ENCODE results near the gene FBXO46.
"Not testable (repeated sequence)": the region's sequence is repeated elsewhere in the genome, so short reads cannot be mapped to it uniquely, and the experiment has no call there.

FBXO46 gene

DNA sequence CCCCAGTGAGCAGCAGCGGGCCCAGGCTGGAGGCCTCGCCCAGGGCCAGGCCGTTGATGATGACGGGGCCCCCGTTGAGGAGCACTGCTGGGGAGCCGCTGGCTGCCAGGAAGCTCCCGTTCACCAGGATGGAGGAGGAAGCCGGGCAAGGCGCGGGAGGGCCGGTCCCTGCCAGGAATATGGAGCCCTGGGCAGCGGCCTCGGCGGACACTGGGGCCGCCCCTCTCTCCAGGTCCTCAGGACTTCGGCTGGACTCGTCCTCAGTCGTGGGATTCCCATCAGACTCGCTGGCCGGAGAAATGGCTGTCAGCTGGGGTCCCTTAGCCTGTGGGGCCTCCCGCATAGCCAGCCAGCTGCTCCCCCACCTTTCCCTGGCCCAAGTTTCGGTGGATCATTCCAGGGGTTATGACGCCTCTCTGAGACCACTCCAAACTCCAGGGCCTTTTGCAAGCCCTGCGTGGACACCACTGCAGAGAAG lies 36.2 kb upstream of the FBXO46 start:
- FAIRE-seq, result no peak
- DNase-seq (ENCODE audit: insufficient read length, low spot score), result no peak

DNA sequence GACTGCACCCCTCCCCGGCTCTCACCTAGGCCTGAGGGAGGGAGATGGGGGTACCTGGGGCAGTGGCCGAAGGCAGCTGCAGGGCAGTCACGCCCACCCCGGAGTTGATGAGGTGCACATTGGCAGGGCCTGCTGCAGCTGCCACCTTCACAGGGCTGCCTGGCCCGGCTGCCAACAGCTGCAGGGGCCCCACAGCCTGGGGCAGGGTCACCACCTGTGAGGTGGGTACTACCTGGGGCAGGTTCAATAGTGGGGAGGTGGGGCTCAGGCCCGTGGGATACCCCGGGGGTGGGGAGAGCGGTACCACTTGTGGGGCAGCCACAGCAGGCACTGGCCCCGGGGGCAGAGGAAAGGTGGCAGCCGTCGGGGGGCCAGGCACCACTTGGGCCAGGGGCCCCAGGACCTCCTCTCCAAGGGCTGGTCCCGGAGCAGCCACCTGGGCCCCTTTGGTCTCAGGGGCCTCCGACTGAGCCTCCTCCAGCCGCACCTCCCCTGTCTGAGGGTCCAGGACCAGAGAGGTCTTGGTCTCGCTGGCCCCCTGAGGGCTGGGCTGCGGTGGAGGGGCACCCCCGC lies 35.7 kb upstream of the FBXO46 start:
- FAIRE-seq, result no peak
- no peak for DNase-seq (ENCODE audit: insufficient read length, low spot score)

DNA sequence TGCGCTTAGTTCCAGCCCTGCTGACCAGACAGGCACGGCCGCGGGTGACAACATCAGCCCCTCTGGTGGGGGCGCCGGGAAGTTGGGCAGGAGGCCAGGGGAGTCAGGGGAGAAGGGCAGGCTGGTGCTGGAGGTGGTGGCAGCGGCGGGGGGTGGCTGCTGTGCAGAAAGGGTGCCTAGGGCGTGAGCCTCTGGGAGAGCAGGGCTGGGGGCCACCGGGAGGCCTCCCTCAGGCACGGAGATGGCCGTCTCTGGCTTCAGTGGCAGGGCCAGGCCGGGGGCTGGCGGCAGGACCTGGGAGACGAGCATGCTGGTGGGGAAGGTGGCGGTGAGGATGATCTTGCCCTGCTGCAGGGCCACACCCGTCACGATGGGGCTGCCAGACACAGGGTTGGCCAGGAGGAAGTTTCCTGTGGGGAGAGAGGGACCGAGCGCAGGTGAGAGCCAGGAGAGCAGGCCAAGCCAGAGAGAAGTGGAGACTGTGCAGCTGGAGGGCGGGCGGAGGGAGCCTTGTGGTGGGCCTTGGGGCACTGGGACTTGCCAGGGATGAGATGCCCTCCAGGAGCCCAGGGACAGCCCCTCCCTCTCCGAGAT lies 35.1 kb upstream of the FBXO46 start:
- DNase-seq (ENCODE audit: insufficient read length, low spot score) (no peak), FAIRE-seq (no peak)

DNA sequence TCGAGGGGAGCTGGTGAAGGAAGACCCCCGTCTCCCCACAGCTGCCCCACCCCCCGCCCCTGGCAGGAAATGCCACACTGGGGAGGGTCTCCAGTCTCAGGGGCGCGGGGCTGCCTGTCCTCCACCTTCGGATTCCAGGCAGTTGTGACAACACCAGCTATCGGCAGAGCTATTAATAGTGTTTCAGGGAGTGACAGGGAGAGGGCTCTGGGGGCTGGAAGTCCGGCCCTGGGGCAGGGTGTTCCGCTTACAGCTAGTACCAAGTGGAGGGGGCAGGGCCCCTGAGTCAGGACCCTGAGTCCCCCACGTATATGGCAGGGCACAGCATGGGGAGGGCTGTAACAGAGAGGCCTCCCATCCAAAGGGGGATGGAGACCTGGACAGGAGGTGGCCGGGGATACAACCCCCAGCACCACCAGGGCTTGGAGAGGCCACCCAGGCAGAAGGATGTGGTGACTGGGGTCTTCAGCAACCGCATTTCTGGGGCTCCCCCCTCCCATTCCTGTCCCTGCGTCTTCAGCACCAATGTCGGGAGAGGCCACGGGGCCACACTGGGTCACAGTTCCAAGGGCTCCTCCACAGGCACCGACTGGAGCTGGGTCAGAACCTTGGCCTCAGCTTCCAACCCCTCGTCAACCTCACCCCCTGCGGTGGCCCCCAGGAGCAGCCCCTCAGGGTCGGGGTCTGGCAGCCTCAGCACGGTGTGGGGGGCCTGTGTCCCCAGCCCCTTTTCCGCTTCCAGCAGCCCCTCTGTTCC lies 34.4 kb upstream of the FBXO46 start:
- FAIRE-seq, result no peak
- no peak for DNase-seq (ENCODE audit: insufficient read length, low spot score)

- no peak for DNase-seq (ENCODE audit: insufficient read length, low spot score)
- no peak for FAIRE-seq
These were observed 33.8 kb upstream of the FBXO46 start for GRCh38 chr19:45764475-45764874.

- DNase-seq (ENCODE audit: insufficient read length, low spot score), result no peak
- no peak for FAIRE-seq
These were observed 33.1 kb upstream of the FBXO46 start for GRCh38 chr19:45763691-45764294.

DNA sequence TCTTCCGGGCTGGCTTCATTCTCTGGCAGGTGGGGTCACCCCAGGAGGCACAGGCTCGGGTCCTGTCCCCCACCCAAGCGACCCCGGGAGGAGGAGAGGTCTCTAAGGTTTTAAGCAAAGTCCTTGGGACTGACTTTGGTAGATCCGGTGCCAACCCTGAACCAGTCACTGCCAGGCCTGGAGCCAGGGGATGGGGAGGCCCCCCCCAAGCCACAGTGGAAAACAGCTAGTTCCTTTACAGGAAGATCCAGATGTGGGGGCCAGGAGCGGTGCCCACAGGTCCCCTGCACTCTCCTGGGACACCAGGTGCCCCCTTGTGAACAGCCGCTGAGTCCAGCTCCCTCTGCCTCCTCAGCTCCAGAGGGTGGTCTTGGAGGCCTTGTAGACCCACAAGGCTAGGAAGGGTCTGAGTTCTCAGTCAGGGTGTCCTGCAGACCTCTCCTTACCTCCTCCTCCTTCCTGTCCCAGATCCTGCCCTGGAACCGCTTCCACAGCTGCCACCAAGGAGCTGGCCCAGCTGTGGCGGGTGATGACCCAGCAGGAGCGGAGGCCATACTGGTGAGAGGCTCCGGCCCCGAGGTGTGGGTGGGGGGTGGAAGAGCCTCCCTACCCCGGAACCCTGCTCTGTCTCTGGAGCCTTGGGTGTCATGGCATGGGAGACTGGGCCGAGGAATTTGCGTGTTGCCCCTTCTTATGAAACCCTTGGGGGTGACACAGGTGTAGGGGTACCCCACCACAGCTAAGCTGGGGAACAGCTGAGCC lies 32.4 kb upstream of the FBXO46 start:
- DNase-seq (ENCODE audit: insufficient read length, low spot score) (no peak), FAIRE-seq (no peak)

- FAIRE-seq (no peak), DNase-seq (ENCODE audit: insufficient read length, low spot score) (no peak)
These were observed 31.0 kb upstream of the FBXO46 start for GRCh38 chr19:45761714-45762113.

- FAIRE-seq, result no peak
- no peak for DNase-seq (ENCODE audit: insufficient read length, low spot score)
These were observed 28.2 kb upstream of the FBXO46 start for GRCh38 chr19:45758921-45759320.

GRCh38 chr19:45757695-45758094 lies 27.0 kb upstream of the FBXO46 start:
- DNase-seq (ENCODE audit: insufficient read length, low spot score) (no peak), FAIRE-seq (no peak)

DNA sequence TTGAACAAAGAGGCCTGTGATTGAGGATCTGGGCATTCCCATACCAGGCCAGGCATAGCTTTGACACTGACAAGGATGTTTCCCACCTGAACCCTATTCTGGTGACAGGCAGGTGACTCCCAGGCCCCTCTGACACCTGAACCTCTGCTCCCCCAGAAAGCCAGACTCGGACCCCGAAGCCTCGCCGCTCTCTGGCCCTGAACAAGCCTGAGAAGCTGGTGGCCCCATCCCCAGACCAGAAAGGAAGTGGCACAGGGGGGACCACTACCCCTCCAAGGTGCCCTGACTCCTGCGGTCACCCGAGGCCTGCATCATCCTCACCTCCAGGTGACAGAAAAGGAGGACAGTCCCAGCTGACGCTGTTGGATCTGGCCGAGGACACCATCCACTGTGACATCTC lies 23.6 kb upstream of the FBXO46 start:
- DNase-seq (ENCODE audit: insufficient read length, low spot score), result no peak
- FAIRE-seq, result no peak

GRCh38 chr19:45753548-45753947 lies 22.9 kb upstream of the FBXO46 start:
- FAIRE-seq (no peak), DNase-seq (ENCODE audit: insufficient read length, low spot score) (no peak)

DNA sequence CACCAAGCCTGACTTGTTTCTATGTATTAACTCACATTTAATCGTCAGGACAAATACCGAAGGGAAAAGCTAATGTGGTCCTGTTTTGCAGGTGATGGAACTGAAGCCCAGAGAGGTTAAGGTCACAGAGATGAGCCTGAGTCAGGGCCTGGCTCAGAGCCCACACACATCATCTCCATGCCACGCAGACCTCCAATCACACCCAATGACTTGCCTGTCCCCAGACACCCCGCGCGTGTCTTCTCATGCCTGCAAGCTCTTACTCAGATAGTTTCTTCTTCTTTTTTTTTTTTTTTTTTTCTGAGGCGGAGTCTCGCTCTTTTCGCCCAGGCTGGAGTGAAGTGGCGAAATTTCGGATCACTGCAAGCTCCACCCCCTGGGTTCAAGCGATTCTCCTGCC lies 21.9 kb upstream of the FBXO46 start:
- no peak for FAIRE-seq

DNA sequence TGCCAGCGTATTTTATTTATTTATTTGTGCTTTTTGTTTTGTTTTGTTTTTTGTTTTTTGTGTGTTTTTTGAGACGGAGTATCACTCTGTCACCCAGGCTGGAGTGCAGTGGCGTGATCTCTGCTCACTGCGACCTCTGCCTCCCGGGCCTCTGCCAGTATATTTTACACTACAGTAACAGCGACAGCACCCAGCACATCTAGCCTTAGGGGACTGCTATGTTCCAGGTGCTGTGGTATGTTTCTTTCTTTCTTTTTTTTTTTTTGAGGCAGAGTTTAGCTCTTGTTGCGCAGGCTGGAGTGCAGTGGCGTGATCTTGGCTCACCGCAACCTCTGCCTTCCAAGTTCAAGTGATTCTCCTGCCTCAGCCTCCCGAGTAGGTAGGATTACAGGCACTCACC lies 20.8 kb upstream of the FBXO46 start:
- not testable (repeated sequence) for DNase-seq (ENCODE audit: insufficient read length, low spot score)

More for the DNA sequence above, 21.9 kb upstream of the FBXO46 start:
- DNase-seq (ENCODE audit: insufficient read length, low spot score), result no peak

GRCh38 chr19:45747513-45747912 lies 16.8 kb upstream of the FBXO46 start:
- FAIRE-seq, result no peak
- no peak for DNase-seq (ENCODE audit: insufficient read length, low spot score)

More for the DNA sequence above, 20.8 kb upstream of the FBXO46 start:
- not testable (repeated sequence) for FAIRE-seq

DNA sequence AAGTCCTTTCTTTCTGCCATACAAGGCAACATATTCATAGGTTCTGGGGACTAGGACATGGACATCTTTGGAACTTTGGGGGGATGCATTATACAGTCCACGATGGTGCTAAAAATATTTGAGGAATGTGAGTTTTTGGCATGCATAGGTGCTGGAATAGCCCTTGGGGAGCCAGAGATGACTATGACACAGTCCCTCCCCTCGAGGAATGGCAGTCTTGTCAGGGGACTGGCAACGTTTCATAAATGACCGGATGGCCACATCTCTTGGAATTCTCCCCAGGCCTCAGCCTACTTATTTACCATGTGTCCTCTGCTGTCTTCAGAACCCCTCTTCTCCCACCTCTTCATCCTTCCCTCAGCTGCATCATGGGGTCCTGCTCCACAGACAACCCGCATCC lies 16.2 kb upstream of the FBXO46 start:
- FAIRE-seq (no peak), DNase-seq (ENCODE audit: insufficient read length, low spot score) (no peak)

- DNase-seq (ENCODE audit: insufficient read length, low spot score) (no peak), FAIRE-seq (no peak)
These were observed 14.9 kb upstream of the FBXO46 start for GRCh38 chr19:45745606-45746005.

DNA sequence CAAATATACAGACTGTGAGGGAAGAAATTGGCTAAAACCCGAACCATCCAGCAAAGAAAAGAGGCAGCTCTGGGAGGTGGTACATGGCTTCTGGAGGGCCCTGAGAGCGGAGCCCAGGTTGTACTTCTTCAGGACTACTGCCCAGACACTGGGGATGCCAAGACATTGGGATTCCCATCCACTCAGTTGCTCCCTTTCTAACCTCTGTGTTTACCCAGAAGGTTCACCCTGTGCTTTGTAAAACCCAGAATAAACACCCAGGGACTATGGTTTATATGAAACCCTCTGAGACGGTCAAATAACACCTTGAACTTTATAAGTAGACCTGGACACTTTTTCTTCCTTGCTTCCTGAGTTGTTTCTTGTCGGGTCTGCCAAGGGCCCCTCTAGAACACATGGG lies 12.3 kb upstream of the FBXO46 start:
- DNase-seq (ENCODE audit: insufficient read length, low spot score) (no peak), FAIRE-seq (no peak)

DNA sequence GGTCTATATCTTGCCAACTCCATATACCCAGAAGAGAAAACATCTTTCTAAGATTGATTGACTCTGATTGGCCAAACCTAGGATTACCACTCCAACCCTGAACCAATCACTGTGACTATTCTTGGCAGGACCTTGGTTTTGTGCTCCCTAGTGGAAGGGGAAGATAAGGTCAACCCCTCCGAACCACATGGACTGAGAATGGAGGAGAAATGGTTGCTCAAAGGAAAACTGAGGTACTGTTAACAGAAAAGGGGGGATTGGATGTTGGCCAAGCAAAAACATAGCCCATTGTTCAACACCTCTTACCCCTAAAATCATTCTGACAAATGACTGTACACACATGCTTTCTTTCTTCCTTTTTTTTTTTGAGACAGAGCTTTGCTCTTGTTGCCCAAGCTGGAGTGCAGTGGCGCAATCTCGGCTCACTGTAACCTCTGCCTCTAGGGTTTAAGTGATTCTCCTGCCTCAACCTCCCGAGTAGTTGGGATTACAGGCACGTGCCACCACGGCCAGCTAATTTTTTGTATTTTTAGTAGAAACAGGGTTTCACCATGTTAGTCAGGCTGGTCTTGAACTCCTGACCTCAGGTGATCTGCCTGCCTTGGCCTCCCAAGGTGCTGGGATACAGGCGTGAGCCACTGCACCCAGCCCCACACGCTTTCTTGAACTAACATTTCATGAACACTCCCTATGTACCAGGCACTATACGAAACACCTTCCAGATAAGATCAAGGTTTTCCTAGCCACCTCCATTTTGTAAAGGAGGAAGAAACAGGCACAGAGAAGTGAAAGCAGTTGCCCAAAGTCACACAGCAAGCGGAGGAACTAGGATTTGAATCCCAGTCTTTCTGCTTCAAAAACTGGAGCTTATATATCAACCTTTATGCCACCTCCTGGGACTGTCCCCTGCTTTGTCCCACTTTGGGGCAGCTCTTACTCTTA lies 9.1 kb upstream of the FBXO46 start:
- no peak for DNase-seq (ENCODE audit: insufficient read length, low spot score)
- no peak for FAIRE-seq

All from HTR-8/SVneo (cell line).